Endothelial cell of umbilical vein (primary cell): ENCODE measurements around the gene TMEM121B.

Experiments used
- CTCF ChIP-seq, 2 donors: IDR thresholded peaks; 1 replicate in 1 of 2; 2 replicates in 1 of 2; pipeline ENCODE4 v1.5.1; 2011; ENCODE audit warnings: low read length in 2 of 2, mild to moderate bottlenecking in 2 of 2, moderate library complexity in 2 of 2, control low read depth in 1 of 2, inconsistent platforms in 1 of 2, low read depth in 1 of 2; ENCODE audit not compliant: insufficient read depth in 1 of 2; ENCODE audit errors: extremely low read depth in 1 of 2
- EZH2 ChIP-seq: IDR thresholded peaks from 2 replicates; pipeline ENCODE4 v1.6.1; 2012; ENCODE audit warnings: borderline replicate concordance, low read depth, mild to moderate bottlenecking, moderate library complexity, low read length, inconsistent platforms; ENCODE audit not compliant: severe bottlenecking
- FOS ChIP-seq: IDR thresholded peaks from 2 replicates; pipeline ENCODE4 v1.6.1; 2011; ENCODE audit warnings: mild to moderate bottlenecking, low read length, moderate library complexity, borderline replicate concordance; ENCODE audit not compliant: insufficient read depth
- GATA2 ChIP-seq: IDR thresholded peaks from 2 replicates; pipeline ENCODE4 v1.7.0; 2011; ENCODE audit warnings: low read depth, mild to moderate bottlenecking, moderate library complexity, mixed read lengths, low read length; ENCODE audit not compliant: insufficient read length, insufficient read depth
- MAX ChIP-seq: IDR thresholded peaks from 2 replicates; pipeline ENCODE4 v1.6.1; 2011; ENCODE audit not compliant: insufficient read depth, insufficient read length
- MYC ChIP-seq: IDR thresholded peaks from one replicate; pipeline ENCODE4 v1.6.1; 2011; ENCODE audit warnings: mild to moderate bottlenecking, low read depth, low read length
- POLR2A ChIP-seq: IDR thresholded peaks from 2 replicates; pipeline ENCODE4 v1.6.1; 2012; ENCODE audit warnings: low read depth, mild to moderate bottlenecking, control low read depth, low read length
- POLR2AphosphoS5 ChIP-seq: IDR thresholded peaks from 2 replicates; pipeline ENCODE4 v1.6.1; 2012; ENCODE audit warnings: low read depth, mild to moderate bottlenecking, control low read depth, low read length, moderate library complexity; ENCODE audit not compliant: insufficient read depth

- TF ChIP-seq CTCF (IDR thresholded peaks at IDR 0.05; ENCODE audit: extremely low read depth in 1 of 2, insufficient read depth in 1 of 2, low read depth in 1 of 2, low read length in 2 of 2) (no peak), POLR2A (no peak), POLR2AphosphoS5 (no peak), EZH2 (no peak), MAX (no peak), MYC (no peak), GATA2 (no peak), FOS (no peak)
These were observed 41.6 kb upstream of the TMEM121B start for GRCh38 chr22:17162731-17163130.
